Liver (tissue), 9 donors: ENCODE data around the gene NCR1. TPM values are rescaled to one million over a fixed set of nuclear protein-coding genes. Genes with fewer than 3 reads are reported as not detected.

Experiments used
- DNase-seq: peaks from one replicate; pipeline ENCODE4 v3.0.0-alpha.2; 2017; ENCODE audit warnings: low spot score
- H3K27ac ChIP-seq, 2 donors: one replicate each; pipeline ENCODE4 v1.7.0; 2013; ENCODE audit warnings: inconsistent platforms in 2 of 2, low read length in 2 of 2, control low read depth in 1 of 2, low read depth in 1 of 2, mild to moderate bottlenecking in 1 of 2
- H3K27me3 ChIP-seq, 4 donors: one replicate each; pipeline versions ENCODE4 v1.6.1 to v1.7.0; 2013; ENCODE audit warnings: low read length in 3 of 4, inconsistent platforms in 1 of 4, mild to moderate bottlenecking in 1 of 4, moderate library complexity in 1 of 4; ENCODE audit not compliant: control insufficient read depth in 4 of 4, insufficient read depth in 4 of 4
- H3K36me3 ChIP-seq, 4 donors: one replicate each; pipeline versions ENCODE4 v1.6.1 to v1.7.0; 2013; ENCODE audit warnings: low read length in 3 of 4, mild to moderate bottlenecking in 3 of 4, low read depth in 1 of 4, moderate library complexity in 1 of 4; ENCODE audit not compliant: control insufficient read depth in 4 of 4, insufficient read depth in 3 of 4
- H3K4me1 ChIP-seq, 4 donors: one replicate each; pipeline versions ENCODE4 v1.6.1 to v1.7.0; 2013; ENCODE audit warnings: low read length in 3 of 4, mild to moderate bottlenecking in 3 of 4, moderate library complexity in 1 of 4; ENCODE audit not compliant: control insufficient read depth in 4 of 4, insufficient read depth in 4 of 4
- H3K4me3 ChIP-seq, 3 donors: one replicate each; pipeline versions ENCODE4 v1.6.1 to v1.7.0; 2013; ENCODE audit warnings: low read length in 3 of 3, control low read depth in 1 of 3, low read depth in 1 of 3, mild to moderate bottlenecking in 1 of 3
- H3K9ac ChIP-seq, 2 donors: one replicate each; pipeline ENCODE4 v1.7.0; 2013; ENCODE audit warnings: low read length in 2 of 2, mild to moderate bottlenecking in 2 of 2, moderate library complexity in 2 of 2, control low read depth in 1 of 2, low read depth in 1 of 2
- H3K9me3 ChIP-seq, 4 donors: one replicate each; pipeline versions ENCODE4 v1.6.1 to v1.7.0; 2013; ENCODE audit warnings: low read length in 3 of 4; ENCODE audit not compliant: control insufficient read depth in 4 of 4
- CTCF ChIP-seq: fragments of 150-350 bp; IDR thresholded peaks from 2 replicates; pipeline ENCODE4 v1.5.1; 2017; ENCODE audit warnings: improper control_type of control experiment, low read depth, low read length; ENCODE audit not compliant: missing input control
- EGR1 ChIP-seq, 2 donors: IDR thresholded peaks; 2 replicates each; pipeline ENCODE4 v1.6.1; 2016 to 2018; ENCODE audit warnings: antibody characterized with exemption in 2 of 2, low read depth in 2 of 2
- FOXA1 ChIP-seq: IDR thresholded peaks from 2 replicates; pipeline ENCODE4 v1.6.1; 2016; ENCODE audit warnings: antibody characterized with exemption
- FOXA2 ChIP-seq: IDR thresholded peaks from 2 replicates; pipeline ENCODE4 v1.6.1; 2016; ENCODE audit warnings: antibody characterized with exemption
- HNF4G ChIP-seq: IDR thresholded peaks from 2 replicates; pipeline ENCODE4 v1.6.1; 2016; ENCODE audit warnings: antibody characterized with exemption
- NR2F2 ChIP-seq: IDR thresholded peaks from 2 replicates; pipeline ENCODE4 v1.6.1; 2016; ENCODE audit warnings: antibody characterized with exemption
- RAD21 ChIP-seq, 2 donors: IDR thresholded peaks; 2 replicates each; pipeline ENCODE4 v1.6.1; 2016; ENCODE audit warnings: antibody characterized with exemption in 2 of 2, mild to moderate bottlenecking in 2 of 2
- REST ChIP-seq: IDR thresholded peaks from 2 replicates; pipeline ENCODE4 v1.6.1; 2016; ENCODE audit warnings: antibody characterized with exemption, mild to moderate bottlenecking
- RXRA ChIP-seq, 2 donors: IDR thresholded peaks; 2 replicates each; pipeline ENCODE4 v1.6.1; 2017 to 2018; ENCODE audit warnings: antibody characterized with exemption in 2 of 2, mild to moderate bottlenecking in 1 of 2
- SP1 ChIP-seq: IDR thresholded peaks from 2 replicates; pipeline ENCODE4 v1.6.1; 2018; ENCODE audit warnings: antibody characterized with exemption, mild to moderate bottlenecking
- TAF1 ChIP-seq: conservative IDR thresholded peaks from 2 replicates; pipeline ENCODE4 v1.6.1; 2016; ENCODE audit warnings: antibody characterized with exemption, mild to moderate bottlenecking
- YY1 ChIP-seq: IDR thresholded peaks from 2 replicates; pipeline ENCODE4 v1.6.1; 2016; ENCODE audit warnings: antibody characterized with exemption, mild to moderate bottlenecking
- ZBTB33 ChIP-seq: IDR thresholded peaks from 2 replicates; pipeline ENCODE4 v1.6.1; 2016; ENCODE audit warnings: antibody characterized with exemption
- WGBS: extraction: QIAGEN DNeasy Blood & Tissue Kit; methylation state at CpG from one replicate; pipeline ENCODE4 v1.1.7; 2013; 5-methylcytosine and 5-hydroxymethylcytosine counted together
- polyA plus RNA-seq, 2 donors: library from polyadenylated mRNA; stranded (reverse) in 1 of 2; unstranded in 1 of 2; fragments of 200-250 nt in 1 of 2; fragments of >200 nt in 1 of 2; fragmentation: Nextera tagmentation in 1 of 2; extraction: Ambion mirVana in 1 of 2; gene quantifications; one replicate each; pipeline versions ENCODE4 v1.2.1 to v1.2.3, GENCODE V29; 2013 to 2015
- total RNA-seq, 2 donors: library from RNA; depleted of rRNA; stranded (reverse); fragments of >200 nt; gene quantifications; one replicate each; pipeline ENCODE4 v1.2.3, GENCODE V29; 2014
- TF ChIP-seq, protein P1 (sequence below): IDR thresholded peaks from 2 replicates; pipeline ENCODE4 v1.6.1; 2016; ENCODE audit warnings: antibody characterized with exemption
- TF ChIP-seq, protein P2 (sequence below): IDR thresholded peaks from 2 replicates; pipeline ENCODE4 v1.6.1; 2016; ENCODE audit warnings: antibody characterized with exemption
- donor health status: healthy.
- donor health status: healthy.
- donor health status: healthy.
- donor health status: healthy.
- donor health status: healthy.

The NCR1 gene
- total and polyA plus RNA-seq, 4 donors = 0.37 to 1.8 (median 0.91) TPM

- H3K36me3 ChIP-seq = no peaks in the 10 kb centered on the region
- no peaks in the 10 kb centered on the region for H3K9me3 ChIP-seq
- no peak overlapping the region for H3K9ac ChIP-seq
- H3K4me1 ChIP-seq = no peaks in the 10 kb centered on the region
- H3K4me3 ChIP-seq = no peak overlapping the region
- WGBS = 68% methylated on average over 11 of the region's 11 CpGs
- no peak overlapping the region for H3K27ac ChIP-seq
- H3K27me3 ChIP-seq = no peaks in the 10 kb centered on the region
- no peak for TF ChIP-seq REST
- TF ChIP-seq RAD21 (IDR thresholded peaks at IDR 0.05) = no peak
- DNase-seq = no peak
These were observed 10.9 kb downstream of the NCR1 start for GRCh38 chr19:54916822-54917221.

DNA sequence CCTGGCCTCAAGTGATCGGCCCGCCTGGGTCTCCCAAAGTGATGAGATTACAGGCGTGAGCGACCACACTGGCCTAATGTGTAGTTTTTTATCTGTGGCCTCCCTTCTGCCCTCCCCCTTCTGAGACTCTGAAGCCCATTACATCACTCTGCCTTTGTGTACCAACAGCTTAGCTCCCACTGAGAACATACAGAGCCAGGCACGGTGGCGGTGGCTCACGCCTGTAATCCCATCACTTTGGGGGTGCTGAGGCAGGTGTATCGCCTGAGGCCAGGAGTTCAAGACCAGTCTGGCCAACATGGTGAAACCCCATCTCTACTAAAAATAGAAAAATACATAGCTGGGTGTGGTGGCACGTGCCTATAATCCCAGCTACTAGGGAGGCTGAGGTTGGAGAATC is 12.6 kb downstream of the NCR1 start:
- no peaks in the 10 kb centered on the region for H3K27me3 ChIP-seq
- no peaks in the 10 kb centered on the region for H3K36me3 ChIP-seq
- WGBS = 78% methylated on average over 9 of the region's 9 CpGs
- H3K27ac ChIP-seq = no peak overlapping the region
- no peak overlapping the region for H3K4me3 ChIP-seq
- no peak overlapping the region for H3K9ac ChIP-seq
- H3K9me3 ChIP-seq = no peaks in the 10 kb centered on the region
- TF ChIP-seq SP1 (no peak), EGR1 (IDR thresholded peaks at IDR 0.05; ENCODE audit: low read depth in 2 of 2) (no peak), HNF4G (no peak), RAD21 (IDR thresholded peaks at IDR 0.05) (no peak), ZBTB33 (no peak), FOXA1 (no peak), FOXA2 (no peak), YY1 (no peak), RXRA (IDR thresholded peaks at IDR 0.05) (no peak), NR2F2 (no peak), CTCF (no peak), TAF1 (no peak)
- TF ChIP-seq, protein P1, sequence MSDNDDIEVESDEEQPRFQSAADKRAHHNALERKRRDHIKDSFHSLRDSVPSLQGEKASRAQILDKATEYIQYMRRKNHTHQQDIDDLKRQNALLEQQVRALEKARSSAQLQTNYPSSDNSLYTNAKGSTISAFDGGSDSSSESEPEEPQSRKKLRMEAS = no peak
- TF ChIP-seq, protein P2, sequence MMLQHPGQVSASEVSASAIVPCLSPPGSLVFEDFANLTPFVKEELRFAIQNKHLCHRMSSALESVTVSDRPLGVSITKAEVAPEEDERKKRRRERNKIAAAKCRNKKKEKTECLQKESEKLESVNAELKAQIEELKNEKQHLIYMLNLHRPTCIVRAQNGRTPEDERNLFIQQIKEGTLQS = no peak
- H3K4me1 ChIP-seq = no peaks in the 10 kb centered on the region
- no peak for DNase-seq
